ENCODE measurements around the gene GAS1. TPM values are rescaled to one million over a fixed set of nuclear protein-coding genes. Genes with fewer than 3 reads are reported as not detected.

Gene GAS1
- total RNA-seq, 4 donors from 2014 or later, result 27.0 to 328 (median 97.9) TPM

DNA sequence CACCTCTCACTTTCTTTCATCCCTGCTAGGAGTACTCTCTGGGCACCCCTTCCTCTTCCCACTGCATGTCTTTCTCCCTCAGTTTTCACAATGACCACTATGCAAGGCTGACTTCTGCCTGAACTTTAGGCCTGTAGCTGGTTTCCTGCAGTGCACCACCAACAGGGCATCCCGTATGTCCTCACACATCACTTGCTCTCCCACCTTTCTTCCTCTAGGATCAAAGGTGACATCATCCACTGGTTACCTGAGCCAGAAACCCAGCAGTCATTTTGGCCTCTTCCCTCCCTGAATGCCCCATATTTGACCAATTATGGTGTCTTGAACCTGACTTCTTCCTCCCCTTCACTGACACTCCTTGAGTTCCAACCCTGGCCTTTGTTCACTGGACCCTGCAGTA is 8.5 kb downstream of the GAS1 start:
- TF ChIP-seq, protein P1, sequence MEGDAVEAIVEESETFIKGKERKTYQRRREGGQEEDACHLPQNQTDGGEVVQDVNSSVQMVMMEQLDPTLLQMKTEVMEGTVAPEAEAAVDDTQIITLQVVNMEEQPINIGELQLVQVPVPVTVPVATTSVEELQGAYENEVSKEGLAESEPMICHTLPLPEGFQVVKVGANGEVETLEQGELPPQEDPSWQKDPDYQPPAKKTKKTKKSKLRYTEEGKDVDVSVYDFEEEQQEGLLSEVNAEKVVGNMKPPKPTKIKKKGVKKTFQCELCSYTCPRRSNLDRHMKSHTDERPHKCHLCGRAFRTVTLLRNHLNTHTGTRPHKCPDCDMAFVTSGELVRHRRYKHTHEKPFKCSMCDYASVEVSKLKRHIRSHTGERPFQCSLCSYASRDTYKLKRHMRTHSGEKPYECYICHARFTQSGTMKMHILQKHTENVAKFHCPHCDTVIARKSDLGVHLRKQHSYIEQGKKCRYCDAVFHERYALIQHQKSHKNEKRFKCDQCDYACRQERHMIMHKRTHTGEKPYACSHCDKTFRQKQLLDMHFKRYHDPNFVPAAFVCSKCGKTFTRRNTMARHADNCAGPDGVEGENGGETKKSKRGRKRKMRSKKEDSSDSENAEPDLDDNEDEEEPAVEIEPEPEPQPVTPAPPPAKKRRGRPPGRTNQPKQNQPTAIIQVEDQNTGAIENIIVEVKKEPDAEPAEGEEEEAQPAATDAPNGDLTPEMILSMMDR (IDR thresholded peaks at IDR 0.05), result no peak
- DNase-seq (ENCODE audit: low spot score) (no peak), ATAC-seq (ENCODE audit: low FRiP score) (no peak)

DNA sequence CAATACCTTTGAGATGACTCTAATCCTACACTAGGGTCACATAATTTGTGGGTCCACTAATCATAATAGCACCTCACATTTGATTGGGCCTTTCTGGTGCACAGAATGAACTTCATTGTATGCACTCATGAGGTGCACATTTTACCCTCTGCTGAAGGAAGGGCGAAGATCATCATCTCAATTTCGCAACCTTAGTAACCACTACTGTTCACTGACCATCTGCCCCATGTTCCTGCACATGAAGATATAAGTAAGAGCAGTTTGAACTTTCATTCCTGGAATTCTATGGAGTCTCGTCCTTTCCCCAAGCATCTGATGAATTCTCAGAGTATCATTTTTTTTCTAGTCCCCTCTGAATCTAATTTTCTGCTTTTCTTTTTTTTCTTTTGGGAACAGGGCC is 21.2 kb downstream of the GAS1 start:
- DNase-seq (ENCODE audit: low spot score), result no peak
- no peak for ATAC-seq (ENCODE audit: low FRiP score)

DNA sequence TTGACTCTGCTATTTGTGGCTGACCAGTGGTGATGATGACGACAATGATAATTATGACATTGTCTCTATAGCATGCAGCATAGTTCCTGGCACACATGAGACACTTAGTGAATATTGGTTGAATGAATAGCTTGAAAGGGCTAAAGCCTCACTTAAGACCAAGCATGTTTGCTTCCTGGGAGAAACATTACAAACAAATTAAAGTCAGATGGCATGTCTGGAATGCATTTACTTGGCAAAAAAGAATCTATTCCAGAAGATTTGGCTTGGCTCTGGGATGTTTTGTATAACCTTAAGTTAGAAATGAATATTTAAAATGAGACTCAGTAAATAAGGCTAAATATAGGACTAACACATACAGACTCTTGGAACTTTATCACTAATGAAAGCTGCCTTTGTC is 21.6 kb downstream of the GAS1 start:
- ATAC-seq (ENCODE audit: low FRiP score) (no peak), DNase-seq (ENCODE audit: low spot score) (no peak)
- TF ChIP-seq, protein P1 (IDR thresholded peaks at IDR 0.05), result no peak

More for the DNA sequence above, 21.2 kb downstream of the GAS1 start:
- TF ChIP-seq, protein P1 (IDR thresholded peaks at IDR 0.05), result no peak

DNA sequence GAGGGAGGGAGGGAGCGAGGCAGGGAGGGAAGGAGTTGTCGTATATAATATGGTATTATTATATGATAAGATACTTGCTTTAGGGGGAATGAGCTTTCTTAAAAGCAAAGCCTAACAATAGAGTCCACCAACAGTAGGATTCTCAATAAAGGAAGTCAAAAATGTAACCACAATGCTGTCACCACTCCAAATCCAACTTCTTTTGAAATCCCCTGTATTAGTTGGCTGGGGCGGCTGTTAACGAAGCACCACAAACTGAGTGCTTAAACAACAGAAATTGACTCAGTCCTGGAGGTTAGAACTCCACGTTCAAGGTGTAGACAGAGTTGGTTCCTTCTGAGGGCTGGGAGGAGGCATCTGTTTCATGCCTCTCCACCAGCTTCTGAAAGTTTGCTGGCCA is 23.1 kb downstream of the GAS1 start:
- ATAC-seq (ENCODE audit: low FRiP score) (no peak), DNase-seq (ENCODE audit: low spot score) (no peak)
- TF ChIP-seq, protein P1 (IDR thresholded peaks at IDR 0.05), result no peak

DNA sequence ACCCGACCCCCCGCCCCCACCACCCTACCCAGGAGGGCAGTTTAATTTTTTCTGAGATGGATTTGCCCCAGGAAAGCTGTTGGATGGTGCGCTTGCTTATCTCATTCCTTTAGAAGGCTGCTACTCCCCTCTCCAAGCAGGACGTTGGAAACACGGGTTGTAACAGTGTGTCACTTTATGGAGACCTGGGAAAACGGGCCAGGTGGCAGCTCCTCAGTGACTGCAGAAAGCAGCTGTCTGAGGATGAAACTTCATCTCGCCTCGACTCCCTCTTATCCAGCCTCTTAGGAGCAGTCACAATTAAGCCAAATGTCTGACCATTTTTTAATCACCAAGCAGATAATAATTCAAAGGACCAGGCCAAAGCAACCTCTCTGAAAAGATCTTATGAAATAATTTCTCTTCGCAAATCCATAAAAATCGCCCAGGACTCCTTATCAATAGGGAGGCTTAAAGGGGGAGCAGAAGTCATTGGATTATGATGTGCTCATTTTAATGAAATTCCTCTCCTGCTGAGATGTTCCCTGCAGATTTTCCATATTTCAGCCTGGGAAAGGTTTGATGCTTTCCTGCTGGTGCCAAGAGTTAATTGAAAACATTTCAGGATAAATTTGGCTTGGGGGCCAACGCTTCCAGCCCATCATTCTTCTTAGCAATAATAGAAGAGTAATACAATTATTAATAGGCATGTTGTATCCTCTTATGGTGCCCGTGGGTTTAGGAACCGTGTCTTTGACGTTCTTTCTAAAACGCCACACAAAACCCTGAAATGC is 26.0 kb downstream of the GAS1 start:
- DNase-seq (ENCODE audit: low spot score), result no peak
- ATAC-seq (ENCODE audit: low FRiP score), result no peak
- TF ChIP-seq, protein P1 (IDR thresholded peaks at IDR 0.05), result no peak

DNA sequence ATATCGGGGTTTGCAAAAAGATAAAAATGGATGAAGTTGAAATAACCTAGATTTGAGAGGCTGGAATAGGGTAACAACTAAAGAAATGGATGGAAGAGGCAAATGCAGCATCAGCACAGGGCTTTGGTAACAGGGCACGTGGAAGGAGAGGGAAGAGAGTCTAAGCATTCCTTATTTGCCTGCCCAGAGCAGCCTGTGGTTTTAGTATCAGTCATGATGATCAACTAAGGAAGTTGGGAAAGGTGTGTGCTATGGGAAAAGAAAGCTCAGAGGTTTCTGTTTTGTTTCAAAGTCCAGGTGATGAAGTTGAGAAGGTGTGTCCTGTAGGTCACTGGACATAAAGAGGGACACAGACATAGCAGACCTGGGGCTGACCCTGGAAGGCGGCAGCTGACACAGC is 28.8 kb downstream of the GAS1 start:
- TF ChIP-seq, protein P1 (IDR thresholded peaks at IDR 0.05), result no peak
- no peak for DNase-seq (ENCODE audit: low spot score)
- ATAC-seq (ENCODE audit: low FRiP score), result no peak

DNA sequence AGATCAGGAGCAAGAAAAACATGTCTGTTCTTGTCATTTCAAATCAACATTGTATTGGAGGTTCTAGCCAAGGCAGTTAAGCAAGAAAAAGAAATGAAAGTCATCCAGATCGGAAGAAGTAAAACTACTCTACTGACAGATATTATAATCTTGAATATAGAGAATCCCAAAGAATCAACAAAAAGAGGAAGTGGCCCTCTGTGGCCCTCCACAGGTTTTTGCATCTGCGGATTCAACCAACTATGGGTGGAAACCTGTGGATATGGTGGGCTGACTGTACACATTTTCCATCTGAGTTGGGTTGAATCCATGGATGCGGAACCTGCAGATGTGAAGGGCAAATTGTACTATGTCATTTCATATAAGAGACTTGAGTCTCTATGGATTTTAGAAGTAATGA is 35.1 kb downstream of the GAS1 start:
- no peak for DNase-seq (ENCODE audit: low spot score)
- no peak for ATAC-seq (ENCODE audit: low FRiP score)
- TF ChIP-seq, protein P1 (IDR thresholded peaks at IDR 0.05), result no peak
